GM06990 (cell line): ENCODE measurements around the gene LILRA6.

Experiments
- DNase-seq: peaks from one replicate; pipeline ENCODE4 v3.0.0-alpha.2; 2011; ENCODE audit not compliant: insufficient read length; ENCODE audit errors: extremely low read depth
- H3K27me3 ChIP-seq: replicated peaks from 2 replicates; pipeline ENCODE4 v1.6.0; 2011; ENCODE audit warnings: low read length; ENCODE audit not compliant: control insufficient read depth, insufficient read depth
- H3K36me3 ChIP-seq: 2 replicates; pipeline ENCODE4 v1.5.1; 2011; ENCODE audit warnings: low read length; ENCODE audit not compliant: control insufficient read depth, insufficient read depth
- H3K4me3 ChIP-seq: replicated peaks from 2 replicates; pipeline ENCODE4 v1.5.1; 2011; ENCODE audit warnings: low read depth, mild to moderate bottlenecking, control low read depth, low read length
- CTCF ChIP-seq: IDR thresholded peaks from 2 replicates; pipeline ENCODE4 v1.5.1; 2011; ENCODE audit warnings: low read length, control low read depth, mild to moderate bottlenecking, inconsistent platforms; ENCODE audit not compliant: insufficient read depth, poor library complexity, severe bottlenecking

Gene LILRA6

GRCh38 chr19:54271106-54271505, 28.5 kb upstream of the LILRA6 start:
- DNase-seq: no peak
- H3K4me3 ChIP-seq: no peak overlapping the region
- no peak for TF ChIP-seq CTCF
- no peaks in the 10 kb centered on the region for H3K36me3 ChIP-seq
- H3K27me3 ChIP-seq: no peaks in the 10 kb centered on the region; the same call in 1 of the 2 replicates

GRCh38 chr19:54268936-54269335, 26.3 kb upstream of the LILRA6 start:
- no peak for DNase-seq
- Histone ChIP-seq H3K4me3 (no peak overlapping the region), H3K27me3 (no peaks in the 10 kb centered on the region; the same call in 1 of the 2 replicates), H3K36me3 (no peaks in the 10 kb centered on the region)
- TF ChIP-seq CTCF: no peak

GRCh38 chr19:54266133-54266532, 23.5 kb upstream of the LILRA6 start:
- no peak for DNase-seq
- peak; percentile 81 for TF ChIP-seq CTCF
- Histone ChIP-seq H3K36me3 (no peaks in the 10 kb centered on the region), H3K4me3 (no peak overlapping the region), H3K27me3 (no peaks in the 10 kb centered on the region; the same call in 1 of the 2 replicates)

GRCh38 chr19:54262470-54262869, 19.9 kb upstream of the LILRA6 start:
- Histone ChIP-seq H3K27me3 (peaks cover 2% of the 10 kb centered on the region), H3K4me3 (no peak overlapping the region), H3K36me3 (no peaks in the 10 kb centered on the region)
- DNase-seq: no peak
- no peak for TF ChIP-seq CTCF

- Histone ChIP-seq H3K4me3 (no peak overlapping the region), H3K27me3 (peaks cover 2% of the 10 kb centered on the region), H3K36me3 (no peaks in the 10 kb centered on the region)
- no peak for TF ChIP-seq CTCF
- DNase-seq: no peak
Observed at GRCh38 chr19:54262066-54262465, 19.5 kb upstream of the LILRA6 start.

- Histone ChIP-seq H3K36me3 (no peaks in the 10 kb centered on the region), H3K27me3 (peaks cover 3% of the 10 kb centered on the region), H3K4me3 (no peak within 1 kb of the TSS)
- no peak for TF ChIP-seq CTCF
- DNase-seq: no peak
Observed at GRCh38 chr19:54257116-54257480, 14.5 kb upstream of the LILRA6 start, which contains the start of gene LILRB5. TSS of gene LILRB5 (minus strand) at chr19:54257273. CDS start at chr19:54257193, 80 bp downstream.
